CD4-positive, alpha-beta memory T cell (primary cell): ENCODE measurements around the gene BDNF. TPM values are rescaled to one million over a fixed set of nuclear protein-coding genes. Genes with fewer than 3 reads are reported as not detected.

Experiments
- CTCF ChIA-PET: fragments of 350-600 bp; sonication (Branson Sonifier 250); formaldehyde crosslinking; loops from one replicate; lab custom pipeline; 2021; ENCODE audit warnings: inconsistent platforms; ENCODE audit not compliant: partially characterized antibody; lab: Charles Lee
- POLR2A ChIA-PET: fragments of 350-600 bp; sonication (Branson Sonifier 250); formaldehyde crosslinking; loops from one replicate; lab custom pipeline; 2021; ENCODE audit not compliant: partially characterized antibody; lab: Charles Lee
- DNase-seq, 5 donors: peaks; one replicate each; pipeline versions ENCODE4 v3.0.0 to v3.0.0-alpha.2; 2020 to 2022; ENCODE audit warnings: mixed read lengths in 1 of 5
- H3K27ac ChIP-seq: one replicate; pipeline ENCODE4 v1.7.0; 2013; ENCODE audit warnings: low read depth, low read length
- H3K27me3 ChIP-seq: 2 replicates; pipeline ENCODE4 v1.7.0; 2013; ENCODE audit warnings: mild to moderate bottlenecking, low read length, moderate library complexity; ENCODE audit not compliant: insufficient read depth
- H3K36me3 ChIP-seq: 2 replicates; pipeline ENCODE4 v1.7.0; 2013; ENCODE audit warnings: mild to moderate bottlenecking, low read length, moderate library complexity; ENCODE audit not compliant: insufficient read depth
- H3K4me1 ChIP-seq: 2 replicates; pipeline ENCODE4 v1.7.0; 2013; ENCODE audit warnings: mild to moderate bottlenecking, low read length, moderate library complexity; ENCODE audit not compliant: insufficient read depth
- H3K4me3 ChIP-seq, 2 donors: one replicate each; pipeline ENCODE4 v1.7.0; 2013; ENCODE audit warnings: low read length in 2 of 2, mild to moderate bottlenecking in 1 of 2
- H3K9me3 ChIP-seq, 2 donors: one replicate each; pipeline ENCODE4 v1.7.0; 2013; ENCODE audit warnings: low read length in 2 of 2, control low read depth in 1 of 2; ENCODE audit not compliant: control insufficient read depth in 1 of 2
- H3K27ac Mint-ChIP-seq, 7 donors: one replicate each; pipeline ENCODE4 v1.8.0; 2020 to 2021; ENCODE audit warnings: mixed read lengths in 7 of 7, mild to moderate bottlenecking in 6 of 7, inconsistent platforms in 3 of 7, moderate library complexity in 3 of 7
- H3K27me3 Mint-ChIP-seq, 2 donors: one replicate each; pipeline ENCODE4 v1.8.0; 2020 to 2021; ENCODE audit warnings: mixed read lengths in 2 of 2
- H3K36me3 Mint-ChIP-seq, 2 donors: one replicate each; pipeline ENCODE4 v1.8.0; 2020 to 2021; ENCODE audit warnings: mixed read lengths in 2 of 2, inconsistent platforms in 1 of 2, mild to moderate bottlenecking in 1 of 2
- H3K4me1 Mint-ChIP-seq, 4 donors: one replicate each; pipeline ENCODE4 v1.8.0; 2020 to 2021; ENCODE audit warnings: mixed read lengths in 4 of 4, mild to moderate bottlenecking in 1 of 4
- H3K4me3 Mint-ChIP-seq, 8 donors: one replicate each; pipeline ENCODE4 v1.8.0; 2020 to 2021; ENCODE audit warnings: mixed read lengths in 8 of 8, mild to moderate bottlenecking in 7 of 8, moderate library complexity in 6 of 8, inconsistent platforms in 3 of 8
- H3K9me3 Mint-ChIP-seq, 8 donors: one replicate each; pipeline ENCODE4 v1.8.0; 2020 to 2021; ENCODE audit warnings: mixed read lengths in 8 of 8, mild to moderate bottlenecking in 5 of 8, inconsistent platforms in 3 of 8, moderate library complexity in 1 of 8
- intact Hi-C: fragments of 100-400 bp; cut with micrococcal nuclease; formaldehyde crosslinking; loops from one replicate; pipeline ENCODE4 v1.15.1; 2023
- polyA plus RNA-seq, 2 donors: library from polyadenylated mRNA; unstranded; fragments of 300-500 nt; fragmentation: Illumina TruSeq; gene quantifications; one replicate each; pipeline ENCODE4 v1.2.3, GENCODE V29; 2021
- total RNA-seq, 2 experiments: library from RNA; stranded (reverse); gene quantifications; one replicate each; pipeline ENCODE4 v1.2.3, GENCODE V29; 2021

Gene BDNF
- total and polyA plus RNA-seq, 4 experiments from 2014 or later = not detected

DNA sequence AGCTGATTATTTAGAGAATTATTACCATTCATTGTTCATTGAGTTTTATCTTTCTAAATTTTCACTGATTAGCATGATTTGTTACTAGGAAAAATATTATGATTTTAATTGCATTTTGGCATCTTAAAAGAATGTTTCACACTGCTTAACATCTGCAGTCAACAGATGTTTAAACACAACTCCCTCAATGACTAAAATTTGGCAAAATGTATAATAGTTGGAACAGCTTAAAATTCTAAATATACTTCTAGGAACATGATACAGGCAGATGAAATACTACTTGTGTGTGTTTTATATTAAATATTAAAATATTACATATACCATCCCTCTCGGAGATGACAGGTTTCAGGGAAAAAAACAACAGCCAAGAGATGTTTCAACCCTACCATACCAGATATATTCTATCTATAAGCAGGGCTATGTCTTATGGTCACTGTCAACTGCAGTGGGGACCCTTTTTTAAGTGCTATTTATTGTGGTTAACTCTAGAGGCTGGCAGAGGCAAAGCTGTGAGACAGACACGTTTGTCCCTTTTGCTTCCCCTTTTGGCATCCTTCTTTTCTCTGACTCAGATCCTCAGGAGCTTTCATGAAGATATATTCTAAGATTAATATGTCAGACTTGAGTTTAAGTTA, 81.9 kb downstream of the BDNF start:
- intact Hi-C loops = no loop called here
- Histone ChIP-seq H3K4me1 (no peaks in the 10 kb centered on the region), H3K4me3 (no peak overlapping the region), H3K9me3 (no peaks in the 10 kb centered on the region), H3K36me3 (no peaks in the 10 kb centered on the region), H3K27ac (no peak overlapping the region), H3K27me3 (no peaks in the 10 kb centered on the region)
- Mint-ChIP-seq H3K4me1 (no peaks in the 10 kb centered on the region), H3K36me3 (peaks cover 2 to 3% of the 10 kb centered on the region in 2 donors), H3K4me3 (no peak overlapping the region), H3K9me3 (peaks cover 0 to 4% (median 0%) of the 10 kb centered on the region in 8 donors), H3K27me3 (no peaks in the 10 kb centered on the region), H3K27ac (no peak overlapping the region)
- ChIA-PET POLR2A (no interaction called here), CTCF (interaction anchor here (0.6 kb wide), 1 partner anchor 298 kb away, joined by 4 read pairs; no protein-coding TSS in a partner anchor)
- no peak for DNase-seq

DNA sequence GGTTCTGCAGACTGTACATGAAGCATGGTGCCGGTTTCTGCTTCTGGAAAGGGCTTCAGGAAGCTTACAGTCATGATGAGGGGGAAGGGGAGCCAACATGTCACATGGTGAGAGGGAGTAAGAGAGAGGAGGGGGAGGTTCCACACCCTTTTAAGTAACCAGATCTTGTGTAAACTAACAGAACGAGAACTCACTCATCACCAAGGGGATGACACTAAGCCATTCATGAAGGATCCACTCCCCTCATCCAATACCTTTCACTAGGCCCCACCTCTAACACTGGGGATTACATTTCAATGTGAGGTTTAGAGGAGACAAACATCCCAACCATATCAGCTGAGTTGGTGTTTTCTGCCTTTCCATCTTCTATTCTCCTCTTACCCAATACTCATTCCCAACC, 83.5 kb downstream of the BDNF start:
- Mint-ChIP-seq H3K4me3 (no peak overlapping the region), H3K27ac (no peak overlapping the region), H3K4me1 (no peaks in the 10 kb centered on the region), H3K9me3 (peaks cover 0 to 4% (median 0%) of the 10 kb centered on the region in 8 donors), H3K27me3 (no peaks in the 10 kb centered on the region), H3K36me3 (peaks cover 2 to 4% of the 10 kb centered on the region in 2 donors)
- intact Hi-C loops = no loop called here
- Histone ChIP-seq H3K27me3 (no peaks in the 10 kb centered on the region), H3K27ac (no peak overlapping the region), H3K36me3 (no peaks in the 10 kb centered on the region), H3K4me3 (no peak overlapping the region), H3K9me3 (no peaks in the 10 kb centered on the region), H3K4me1 (no peaks in the 10 kb centered on the region)
- CTCF ChIA-PET = no interaction called here
- POLR2A ChIA-PET = no interaction called here
- no peak for DNase-seq

GRCh38 chr11:27615833-27616232, 84.4 kb downstream of the BDNF start:
- H3K36me3 Mint-ChIP-seq = peaks cover 2 to 4% of the 10 kb centered on the region in 2 donors
- no peaks in the 10 kb centered on the region for H3K27me3 Mint-ChIP-seq
- no peaks in the 10 kb centered on the region for H3K36me3 ChIP-seq
- H3K4me1 ChIP-seq = no peaks in the 10 kb centered on the region
- intact Hi-C loops = no loop called here
- no peaks in the 10 kb centered on the region for H3K9me3 ChIP-seq
- H3K27me3 ChIP-seq = no peaks in the 10 kb centered on the region
- H3K9me3 Mint-ChIP-seq = peaks cover 0 to 4% (median 0%) of the 10 kb centered on the region in 8 donors
- no peak overlapping the region for H3K27ac Mint-ChIP-seq
- H3K27ac ChIP-seq = no peak overlapping the region
- no peak for DNase-seq
- POLR2A ChIA-PET = no interaction called here
- H3K4me3 Mint-ChIP-seq = no peak overlapping the region
- CTCF ChIA-PET = no interaction called here
- H3K4me3 ChIP-seq = no peak overlapping the region
- no peaks in the 10 kb centered on the region for H3K4me1 Mint-ChIP-seq

GRCh38 chr11:27614092-27614491, 86.2 kb downstream of the BDNF start:
- Histone ChIP-seq H3K27ac (no peak overlapping the region), H3K9me3 (no peaks in the 10 kb centered on the region), H3K36me3 (no peaks in the 10 kb centered on the region), H3K4me3 (no peak overlapping the region), H3K4me1 (no peaks in the 10 kb centered on the region), H3K27me3 (no peaks in the 10 kb centered on the region)
- no peaks in the 10 kb centered on the region for H3K27me3 Mint-ChIP-seq
- intact Hi-C loops = no loop called here
- no peak overlapping the region for H3K4me3 Mint-ChIP-seq
- peaks cover 0 to 4% (median 0%) of the 10 kb centered on the region in 8 donors for H3K9me3 Mint-ChIP-seq
- ChIA-PET CTCF (no interaction called here), POLR2A (no interaction called here)
- H3K4me1 Mint-ChIP-seq = no peaks in the 10 kb centered on the region
- DNase-seq = no peak
- peaks cover 2 to 4% of the 10 kb centered on the region in 2 donors for H3K36me3 Mint-ChIP-seq
- H3K27ac Mint-ChIP-seq = no peak overlapping the region

DNA sequence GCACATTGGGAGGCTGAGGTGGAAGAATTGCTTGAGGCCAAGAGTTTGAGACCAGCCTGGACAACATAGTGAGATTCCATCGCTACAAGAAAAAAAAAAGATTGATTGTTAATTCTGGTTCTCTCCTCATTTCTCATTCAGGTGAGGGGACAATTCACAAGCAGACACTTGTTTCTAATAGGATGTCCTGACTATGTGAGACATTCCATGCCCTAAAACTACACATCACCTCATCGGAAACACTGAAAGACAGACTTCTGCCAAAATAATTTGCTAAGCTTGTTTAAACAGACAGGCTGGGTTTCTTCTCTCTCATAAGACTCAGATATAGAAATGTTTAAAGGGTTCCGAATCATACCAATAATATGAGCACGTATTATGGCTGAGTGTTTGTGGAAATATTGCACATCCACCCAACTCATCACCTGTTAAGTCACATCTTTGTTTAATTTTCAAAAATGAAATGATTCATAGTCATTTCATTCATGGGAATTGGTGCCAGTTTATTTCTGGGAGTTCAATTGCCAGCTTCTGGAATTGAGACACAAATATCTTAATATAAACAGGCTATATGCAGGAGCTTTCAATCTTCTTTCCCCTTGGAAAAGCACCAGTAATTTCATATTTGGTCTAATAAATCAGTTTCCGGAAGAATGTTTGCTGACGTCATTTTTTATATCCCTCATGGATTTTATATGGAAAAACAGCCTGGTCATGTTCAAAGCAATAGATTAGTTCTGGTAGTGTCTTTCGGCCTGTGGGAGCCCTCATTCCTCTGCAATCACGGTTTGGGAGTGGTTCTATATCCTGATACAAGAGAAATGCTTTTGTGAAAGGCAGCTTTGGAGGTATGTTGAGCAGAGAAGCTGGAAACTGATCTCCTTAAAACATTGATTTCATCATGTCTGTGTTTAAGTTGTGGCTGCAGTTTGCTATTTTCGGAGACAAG, 87.0 kb downstream of the BDNF start:
- ChIA-PET POLR2A (no interaction called here), CTCF (no interaction called here)
- H3K9me3 Mint-ChIP-seq = peaks cover 0 to 4% (median 0%) of the 10 kb centered on the region in 8 donors
- Histone ChIP-seq H3K4me3 (no peak overlapping the region), H3K27ac (no peak overlapping the region), H3K36me3 (no peaks in the 10 kb centered on the region), H3K9me3 (no peaks in the 10 kb centered on the region), H3K27me3 (no peaks in the 10 kb centered on the region), H3K4me1 (no peaks in the 10 kb centered on the region)
- H3K27me3 Mint-ChIP-seq = no peaks in the 10 kb centered on the region
- intact Hi-C loops = no loop called here
- peaks cover 2 to 4% of the 10 kb centered on the region in 2 donors for H3K36me3 Mint-ChIP-seq
- no peak overlapping the region for H3K27ac Mint-ChIP-seq
- no peaks in the 10 kb centered on the region for H3K4me1 Mint-ChIP-seq
- H3K4me3 Mint-ChIP-seq = no peak overlapping the region
- no peak for DNase-seq

DNA sequence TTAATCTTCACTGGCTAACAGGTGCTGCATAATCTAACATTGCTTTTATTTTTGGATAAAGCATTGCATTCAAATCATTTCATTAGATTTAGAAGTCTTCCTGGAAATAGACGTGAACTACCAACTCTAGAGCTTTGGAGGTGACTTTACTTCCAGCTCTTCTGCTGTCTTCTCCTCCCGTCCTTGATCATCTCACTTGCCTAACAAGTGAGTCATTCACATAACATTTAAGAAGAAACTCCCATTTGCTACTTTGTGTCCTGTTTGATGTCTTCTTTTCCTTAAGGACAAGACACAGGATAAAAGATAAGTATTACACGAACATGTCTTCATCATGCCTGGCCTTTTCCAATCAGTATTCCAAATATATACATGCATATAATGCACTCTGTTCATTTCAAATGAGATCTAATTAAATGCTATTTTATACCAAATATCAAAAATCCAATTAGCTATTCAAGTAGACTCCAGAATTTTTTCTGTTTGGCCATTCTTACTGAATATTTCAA, 88.3 kb downstream of the BDNF start:
- no peaks in the 10 kb centered on the region for H3K27me3 Mint-ChIP-seq
- Histone ChIP-seq H3K4me3 (no peak overlapping the region), H3K36me3 (no peaks in the 10 kb centered on the region), H3K9me3 (no peaks in the 10 kb centered on the region), H3K27ac (no peak overlapping the region), H3K27me3 (no peaks in the 10 kb centered on the region), H3K4me1 (no peaks in the 10 kb centered on the region)
- peaks cover 0 to 2% (median 0%) of the 10 kb centered on the region in 8 donors for H3K9me3 Mint-ChIP-seq
- DNase-seq = no peak
- no peaks in the 10 kb centered on the region for H3K4me1 Mint-ChIP-seq
- no peak overlapping the region for H3K4me3 Mint-ChIP-seq
- peaks cover 2 to 4% of the 10 kb centered on the region in 2 donors for H3K36me3 Mint-ChIP-seq
- POLR2A ChIA-PET = no interaction called here
- CTCF ChIA-PET = no interaction called here
- intact Hi-C loops = no loop called here
- H3K27ac Mint-ChIP-seq = no peak overlapping the region

DNA sequence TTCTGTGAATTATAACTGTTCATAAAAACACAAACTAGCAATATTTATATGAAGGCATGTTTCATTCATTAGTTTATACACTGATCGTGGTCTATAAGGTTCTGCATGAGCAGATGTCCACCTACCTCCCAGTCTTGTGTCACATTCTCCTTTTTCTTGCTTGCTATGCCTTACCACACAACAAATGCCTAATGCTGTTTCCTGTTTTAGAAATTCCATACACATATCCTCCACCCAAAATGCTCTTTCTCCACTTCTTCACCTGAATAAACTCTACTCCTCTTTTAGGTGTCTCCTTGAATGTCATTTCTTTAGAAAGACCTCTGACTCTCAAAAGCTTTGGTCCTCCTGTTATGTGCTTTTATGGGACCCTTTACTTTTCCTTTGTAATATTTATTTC, 88.9 kb downstream of the BDNF start:
- Mint-ChIP-seq H3K4me3 (no peak overlapping the region), H3K36me3 (peaks cover 2 to 4% of the 10 kb centered on the region in 2 donors), H3K9me3 (no peaks in the 10 kb centered on the region), H3K4me1 (no peaks in the 10 kb centered on the region), H3K27me3 (no peaks in the 10 kb centered on the region), H3K27ac (no peak overlapping the region)
- H3K36me3 ChIP-seq = no peaks in the 10 kb centered on the region
- no peak overlapping the region for H3K4me3 ChIP-seq
- DNase-seq = no peak
- intact Hi-C loops = no loop called here
- H3K27ac ChIP-seq = no peak overlapping the region
- CTCF ChIA-PET = no interaction called here
- H3K27me3 ChIP-seq = no peaks in the 10 kb centered on the region
- no peaks in the 10 kb centered on the region for H3K9me3 ChIP-seq
- no peaks in the 10 kb centered on the region for H3K4me1 ChIP-seq
- POLR2A ChIA-PET = no interaction called here
